ENCODE results near the gene MNX1.

DNA sequence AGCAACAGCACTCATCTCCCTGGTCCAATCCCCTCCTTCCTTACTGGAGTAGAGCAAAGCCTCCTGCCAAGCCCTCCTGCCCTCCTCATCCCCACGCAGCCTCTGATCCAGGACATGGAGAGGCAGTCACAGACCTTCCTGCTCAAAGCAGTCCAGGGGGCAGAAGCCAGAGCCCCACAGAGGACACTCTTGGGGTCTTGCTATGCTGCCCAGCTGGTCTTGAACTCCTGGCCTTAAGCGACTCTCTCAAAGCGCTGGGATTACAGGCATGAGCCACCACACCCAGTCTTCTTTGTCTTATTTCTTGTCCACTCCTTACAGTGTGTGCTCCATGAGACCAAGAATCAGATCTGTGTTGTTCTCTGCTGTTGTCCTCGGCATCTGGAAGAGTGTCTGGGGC is 26.6 kb upstream of the MNX1 start:
- TF ChIP-seq, protein P1, sequence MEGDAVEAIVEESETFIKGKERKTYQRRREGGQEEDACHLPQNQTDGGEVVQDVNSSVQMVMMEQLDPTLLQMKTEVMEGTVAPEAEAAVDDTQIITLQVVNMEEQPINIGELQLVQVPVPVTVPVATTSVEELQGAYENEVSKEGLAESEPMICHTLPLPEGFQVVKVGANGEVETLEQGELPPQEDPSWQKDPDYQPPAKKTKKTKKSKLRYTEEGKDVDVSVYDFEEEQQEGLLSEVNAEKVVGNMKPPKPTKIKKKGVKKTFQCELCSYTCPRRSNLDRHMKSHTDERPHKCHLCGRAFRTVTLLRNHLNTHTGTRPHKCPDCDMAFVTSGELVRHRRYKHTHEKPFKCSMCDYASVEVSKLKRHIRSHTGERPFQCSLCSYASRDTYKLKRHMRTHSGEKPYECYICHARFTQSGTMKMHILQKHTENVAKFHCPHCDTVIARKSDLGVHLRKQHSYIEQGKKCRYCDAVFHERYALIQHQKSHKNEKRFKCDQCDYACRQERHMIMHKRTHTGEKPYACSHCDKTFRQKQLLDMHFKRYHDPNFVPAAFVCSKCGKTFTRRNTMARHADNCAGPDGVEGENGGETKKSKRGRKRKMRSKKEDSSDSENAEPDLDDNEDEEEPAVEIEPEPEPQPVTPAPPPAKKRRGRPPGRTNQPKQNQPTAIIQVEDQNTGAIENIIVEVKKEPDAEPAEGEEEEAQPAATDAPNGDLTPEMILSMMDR (IDR thresholded peaks at IDR 0.05; ENCODE audit: low read depth, low read length, poor library complexity, severe bottlenecking) = no peak
- no peak for TF ChIP-seq EZH2phosphoT487 (IDR thresholded peaks at IDR 0.05; ENCODE audit: borderline replicate concordance, low read length)
